Measurements from ENCODE around the gene FBXW8. TPM values are rescaled to one million over a fixed set of nuclear protein-coding genes. Genes with fewer than 3 reads are reported as not detected.

The FBXW8 gene
- total RNA-seq, 1 donor from 2014 or later: 40.0 TPM

GRCh38 chr12:117000316-117000715 lies 89.6 kb downstream of the FBXW8 start:
- Mint-ChIP-seq H3K36me3 (peaks cover 13% of the 10 kb centered on the region), H3K27ac (no peak overlapping the region), H3K4me1 (no peaks in the 10 kb centered on the region), H3K27me3 (ENCODE audit: low read depth) (no peaks in the 10 kb centered on the region), H3K9me3 (no peaks in the 10 kb centered on the region), H3K4me3 (no peak overlapping the region)
- DNase-seq (ENCODE audit: low spot score in 2 of 2, unreplicated experiment in 2 of 2): no peak
- TF ChIP-seq CTCF (IDR thresholded peaks at IDR 0.05; ENCODE audit: unreplicated experiment): no peak

GRCh38 chr12:117002051-117002817 lies 91.5 kb downstream of the FBXW8 start:
- no peaks in the 10 kb centered on the region for H3K27me3 Mint-ChIP-seq (ENCODE audit: low read depth)
- no peak overlapping the region for H3K27ac Mint-ChIP-seq
- H3K4me3 Mint-ChIP-seq: no peak overlapping the region
- no peaks in the 10 kb centered on the region for H3K9me3 Mint-ChIP-seq
- TF ChIP-seq CTCF (IDR thresholded peaks at IDR 0.05; ENCODE audit: unreplicated experiment): no peak
- no peaks in the 10 kb centered on the region for H3K4me1 Mint-ChIP-seq
- H3K36me3 Mint-ChIP-seq: peaks cover 21% of the 10 kb centered on the region
- no peak for DNase-seq (ENCODE audit: low spot score in 2 of 2, unreplicated experiment in 2 of 2)

GRCh38 chr12:117003883-117004404 lies 93.2 kb downstream of the FBXW8 start:
- Mint-ChIP-seq H3K4me3 (no peak overlapping the region), H3K9me3 (no peaks in the 10 kb centered on the region), H3K27me3 (ENCODE audit: low read depth) (no peaks in the 10 kb centered on the region), H3K4me1 (peaks cover 7% of the 10 kb centered on the region), H3K36me3 (peaks cover 21% of the 10 kb centered on the region), H3K27ac (no peak overlapping the region)
- no peak for DNase-seq (ENCODE audit: low spot score in 2 of 2, unreplicated experiment in 2 of 2)
- TF ChIP-seq CTCF (IDR thresholded peaks at IDR 0.05; ENCODE audit: unreplicated experiment): no peak

GRCh38 chr12:117005417-117006046 lies 94.8 kb downstream of the FBXW8 start:
- no peak for TF ChIP-seq CTCF (IDR thresholded peaks at IDR 0.05; ENCODE audit: unreplicated experiment)
- no peak for DNase-seq (ENCODE audit: low spot score in 2 of 2, unreplicated experiment in 2 of 2)
- H3K27me3 Mint-ChIP-seq (ENCODE audit: low read depth): no peaks in the 10 kb centered on the region
- H3K4me1 Mint-ChIP-seq: peaks cover 7% of the 10 kb centered on the region
- no peaks in the 10 kb centered on the region for H3K9me3 Mint-ChIP-seq
- peaks cover 23% of the 10 kb centered on the region for H3K36me3 Mint-ChIP-seq
- H3K27ac Mint-ChIP-seq: no peak overlapping the region
- no peak overlapping the region for H3K4me3 Mint-ChIP-seq

- no peak for TF ChIP-seq CTCF (IDR thresholded peaks at IDR 0.05; ENCODE audit: unreplicated experiment)
- H3K27ac Mint-ChIP-seq: no peak overlapping the region
- DNase-seq (ENCODE audit: low spot score in 2 of 2, unreplicated experiment in 2 of 2): no peak
- H3K27me3 Mint-ChIP-seq (ENCODE audit: low read depth): no peaks in the 10 kb centered on the region
- H3K4me1 Mint-ChIP-seq: peaks cover 7% of the 10 kb centered on the region
- H3K36me3 Mint-ChIP-seq: peaks cover 23% of the 10 kb centered on the region
- no peak overlapping the region for H3K4me3 Mint-ChIP-seq
- no peaks in the 10 kb centered on the region for H3K9me3 Mint-ChIP-seq
Observed at GRCh38 chr12:117006333-117006732, 95.6 kb downstream of the FBXW8 start.
